Right lung (tissue), 10 donors: ENCODE results near the gene KRTAP2-4. TPM values are rescaled to one million over a fixed set of nuclear protein-coding genes. Genes with fewer than 3 reads are reported as not detected.
"Not testable (repeated sequence)": the region's sequence is repeated elsewhere in the genome, so short reads cannot be mapped to it uniquely, and the experiment has no call there.

Source experiments
- DNase-seq, 2 donors: peaks; one replicate each; pipeline ENCODE4 v3.0.0-alpha.2; 2013
- long read RNA-seq, 8 donors: transcript quantifications; one replicate each; lab custom pipeline, GENCODE V29; 2026
- polyA plus RNA-seq, 5 donors: library from polyadenylated mRNA; unstranded; fragments of 120-200 nt; gene quantifications; one replicate each; pipeline versions ENCODE4 v1.2.1 to v1.2.3, GENCODE V29; 2013; ENCODE audit warnings: inconsistent platforms in 1 of 5, low replicate concordance in 1 of 5; ENCODE audit not compliant: insufficient read length in 5 of 5, insufficient read depth in 1 of 5

The KRTAP2-4 gene
- not detected for polyA plus RNA-seq
- long read RNA-seq, donor 1 = 0 reads
- long read RNA-seq, donor 2 = 0 reads
- long read RNA-seq, donor 3 = 0 reads
- long read RNA-seq, donor 4 = 0 reads
- long read RNA-seq, donor 5 = 0 reads
- long read RNA-seq, donor 6 = 0 reads
- long read RNA-seq, donor 7 = 0 reads
- long read RNA-seq, donor 8 = 0 reads

- DNase-seq = no peak
These were observed at the start of gene KRTAP2-4 for GRCh38 chr17:41065829-41066624. Gene KRTAP2-4 (minus strand): TSS chr17:41065879. CDS start chr17:41065845, 34 bp downstream.

GRCh38 chr17:41111151-41111885, 45.6 kb upstream of the KRTAP2-4 start:
- DNase-seq = no peak

GRCh38 chr17:41108728-41109386, 43.2 kb upstream of the KRTAP2-4 start:
- not testable (repeated sequence) for DNase-seq

GRCh38 chr17:41107941-41108450, 42.3 kb upstream of the KRTAP2-4 start:
- no peak for DNase-seq

- DNase-seq = not testable (repeated sequence)
These were observed 39.7 kb upstream of the KRTAP2-4 start, which contains the start of gene KRTAP4-9 for GRCh38 chr17:41105347-41105746. Gene KRTAP4-9 (plus strand): TSS chr17:41105389. CDS start chr17:41105389, 0 bp downstream.

GRCh38 chr17:41104386-41105038, 38.8 kb upstream of the KRTAP2-4 start:
- DNase-seq = not testable (repeated sequence)

GRCh38 chr17:41103896-41104295, 38.2 kb upstream of the KRTAP2-4 start:
- DNase-seq = no peak

- no peak for DNase-seq
These were observed 36.0 kb upstream of the KRTAP2-4 start, which contains the start of gene KRTAP4-16 for GRCh38 chr17:41101586-41102259. Gene KRTAP4-16 (minus strand): TSS chr17:41102209. CDS start chr17:41102209, 0 bp downstream.

GRCh38 chr17:41099682-41100480, 34.2 kb upstream of the KRTAP2-4 start:
- not testable (repeated sequence) for DNase-seq

GRCh38 chr17:41098481-41098880, 32.8 kb upstream of the KRTAP2-4 start:
- DNase-seq = no peak

- no peak for DNase-seq
These were observed 32.4 kb upstream of the KRTAP2-4 start, which contains the start of gene KRTAP4-8 for GRCh38 chr17:41098042-41098441. Gene KRTAP4-8 (minus strand): TSS chr17:41098142. CDS start chr17:41098084, 58 bp downstream.

- DNase-seq = peak in 1 of 2 donors; percentile 11
These were observed 30.4 kb upstream of the KRTAP2-4 start for GRCh38 chr17:41096055-41096454.

- not testable (repeated sequence) for DNase-seq
These were observed 23.2 kb upstream of the KRTAP2-4 start for GRCh38 chr17:41088760-41089352.

- not testable (repeated sequence) for DNase-seq
These were observed 18.6 kb upstream of the KRTAP2-4 start, which contains the start of gene KRTAP4-7 for GRCh38 chr17:41084100-41084856. Gene KRTAP4-7 (plus strand): TSS chr17:41084150. CDS start chr17:41084207, 57 bp downstream.

GRCh38 chr17:41083427-41083826, 17.7 kb upstream of the KRTAP2-4 start:
- not testable (repeated sequence) for DNase-seq

- no peak for DNase-seq
These were observed 16.9 kb upstream of the KRTAP2-4 start for GRCh38 chr17:41082626-41083025.

- no peak for DNase-seq
These were observed 11.1 kb upstream of the KRTAP2-4 start for GRCh38 chr17:41076788-41077187.

- no peak for DNase-seq
These were observed 8.0 kb upstream of the KRTAP2-4 start for GRCh38 chr17:41073676-41074075.
